Kidney (tissue), 14 donors: ENCODE data around the gene AUTS2. TPM values are rescaled to one million over a fixed set of nuclear protein-coding genes. Genes with fewer than 3 reads are reported as not detected.
A peak's percentile ranks its signal among the peaks of the same experiment; 100 is the strongest.

Source experiments
- DNase-seq, 5 donors: peaks; one replicate each; pipeline ENCODE4 v3.0.0-alpha.2; 2013 to 2020
- FAIRE-seq: peaks from 2 replicates; lab custom pipeline; 2012; peaks lifted over from hg19 to GRCh38; lab: Jason Lieb, UNC
- H3K27ac ChIP-seq, 2 donors: one replicate each; pipeline ENCODE4 v1.7.0; 2013; ENCODE audit warnings: low read depth in 2 of 2, low read length in 2 of 2, inconsistent platforms in 1 of 2
- H3K27me3 ChIP-seq: one replicate; pipeline ENCODE4 v1.7.1; 2013; ENCODE audit warnings: low read length, inconsistent platforms; ENCODE audit not compliant: control insufficient read depth, insufficient read depth
- H3K36me3 ChIP-seq, 3 donors: one replicate each; pipeline versions ENCODE4 v1.7.0 to v1.7.1; 2013; ENCODE audit warnings: low read length in 3 of 3, control low read depth in 1 of 3, inconsistent platforms in 1 of 3; ENCODE audit not compliant: insufficient read depth in 3 of 3, control insufficient read depth in 2 of 3
- H3K4me1 ChIP-seq, 3 donors: one replicate each; pipeline versions ENCODE4 v1.7.0 to v1.7.1; 2013; ENCODE audit warnings: low read length in 3 of 3, inconsistent platforms in 1 of 3, low read depth in 1 of 3; ENCODE audit not compliant: control insufficient read depth in 2 of 3, insufficient read depth in 2 of 3
- H3K4me3 ChIP-seq, 3 donors: one replicate each; pipeline versions ENCODE4 v1.7.0 to v1.8.1; 2013; ENCODE audit warnings: low read length in 3 of 3, control low read depth in 1 of 3, inconsistent platforms in 1 of 3
- H3K9ac ChIP-seq, 3 donors: one replicate each; pipeline versions ENCODE4 v1.7.0 to v1.7.1; 2013; ENCODE audit warnings: low read length in 3 of 3, control low read depth in 1 of 3, inconsistent platforms in 1 of 3
- H3K9me3 ChIP-seq, 3 donors: one replicate each; pipeline versions ENCODE4 v1.7.0 to v1.7.1; 2013; ENCODE audit warnings: low read length in 3 of 3, control low read depth in 1 of 3, inconsistent platforms in 1 of 3; ENCODE audit not compliant: control insufficient read depth in 2 of 3, insufficient read depth in 1 of 3
- intact Hi-C: fragments of 100-400 bp; cut with DNase I; formaldehyde crosslinking; loops from one replicate; pipeline ENCODE4 v1.11.1; 2022
- polyA plus RNA-seq: library from polyadenylated mRNA; stranded (reverse); fragments of 350-450 nt; fragmentation: Illumina TruSeq; extraction: RNeasy Lipid Tissue Mini Kit (QIAGEN cat#74804); gene quantifications from one replicate; pipeline ENCODE4 v1.2.3, GENCODE V29; 2014; ENCODE audit warnings: low read depth, low replicate concordance; ENCODE audit not compliant: insufficient read depth
- total RNA-seq: library from RNA; stranded (reverse); fragmentation: NEBNext Ultra II Directional; extraction: Animal tissue kit (Norgen Biotek cat#: 25700); gene quantifications from one replicate; pipeline ENCODE4 v1.2.1, GENCODE V29; 2021
- TF ChIP-seq, protein P1 (sequence below): IDR thresholded peaks from 3 replicates; pipeline ENCODE4 v1.5.1; 2012; ENCODE audit warnings: mild to moderate bottlenecking, moderate library complexity, borderline replicate concordance; ENCODE audit not compliant: insufficient read depth; ENCODE audit errors: extremely low read depth
- donor health status: control.
- donor health status: control.
- donor health status: control.
- donor health status: control.
- donor health status: control.
- donor health status: DM: yes; HTN: yes; CAD: no.
- donor health status: Normal renal cell carcinoma (clear cell type).

AUTS2 gene
- total and polyA plus RNA-seq, 2 donors from 2014 or later = 5.2 to 33.8 TPM

DNA sequence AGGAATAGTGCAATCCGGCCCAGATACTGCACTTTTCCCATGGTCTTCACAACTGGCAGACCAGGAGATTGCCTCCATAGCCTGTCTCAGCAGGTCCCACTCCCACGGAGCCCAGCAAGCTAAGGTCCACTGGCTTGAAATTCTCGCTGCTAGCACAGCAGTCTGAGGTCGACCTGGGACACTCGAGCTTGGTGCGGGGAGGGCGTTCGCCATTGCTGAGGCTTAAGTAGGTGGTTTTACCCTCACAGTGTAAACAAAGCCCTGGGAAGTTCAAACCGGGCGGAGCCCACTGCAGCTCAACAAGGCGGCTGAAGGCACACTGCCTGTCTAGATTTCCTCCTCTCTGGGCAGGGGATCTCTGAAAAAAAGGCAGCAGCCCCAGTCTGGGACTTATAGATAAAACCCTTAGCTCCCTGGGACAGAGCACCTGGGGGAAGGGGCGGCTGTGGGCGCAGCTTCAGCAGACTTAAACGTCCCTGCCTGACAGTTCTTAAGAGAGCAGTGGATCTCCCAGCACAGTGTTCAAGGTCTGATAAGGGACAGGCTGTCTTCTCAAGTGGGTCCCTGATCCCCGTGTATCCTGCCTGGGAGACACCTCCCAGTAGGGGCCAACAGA lies 1240.1 kb downstream of the AUTS2 start:
- Histone ChIP-seq H3K36me3 (no peaks in the 10 kb centered on the region), H3K27ac (no peak overlapping the region), H3K4me3 (no peak overlapping the region), H3K9ac (no peak overlapping the region), H3K4me1 (no peaks in the 10 kb centered on the region), H3K27me3 (no peaks in the 10 kb centered on the region), H3K9me3 (no peaks in the 10 kb centered on the region)
- DNase-seq = peak in 1 of 5 donors; percentile 10
- TF ChIP-seq, protein P1, sequence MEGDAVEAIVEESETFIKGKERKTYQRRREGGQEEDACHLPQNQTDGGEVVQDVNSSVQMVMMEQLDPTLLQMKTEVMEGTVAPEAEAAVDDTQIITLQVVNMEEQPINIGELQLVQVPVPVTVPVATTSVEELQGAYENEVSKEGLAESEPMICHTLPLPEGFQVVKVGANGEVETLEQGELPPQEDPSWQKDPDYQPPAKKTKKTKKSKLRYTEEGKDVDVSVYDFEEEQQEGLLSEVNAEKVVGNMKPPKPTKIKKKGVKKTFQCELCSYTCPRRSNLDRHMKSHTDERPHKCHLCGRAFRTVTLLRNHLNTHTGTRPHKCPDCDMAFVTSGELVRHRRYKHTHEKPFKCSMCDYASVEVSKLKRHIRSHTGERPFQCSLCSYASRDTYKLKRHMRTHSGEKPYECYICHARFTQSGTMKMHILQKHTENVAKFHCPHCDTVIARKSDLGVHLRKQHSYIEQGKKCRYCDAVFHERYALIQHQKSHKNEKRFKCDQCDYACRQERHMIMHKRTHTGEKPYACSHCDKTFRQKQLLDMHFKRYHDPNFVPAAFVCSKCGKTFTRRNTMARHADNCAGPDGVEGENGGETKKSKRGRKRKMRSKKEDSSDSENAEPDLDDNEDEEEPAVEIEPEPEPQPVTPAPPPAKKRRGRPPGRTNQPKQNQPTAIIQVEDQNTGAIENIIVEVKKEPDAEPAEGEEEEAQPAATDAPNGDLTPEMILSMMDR = no peak
- no peak for FAIRE-seq
- intact Hi-C loops = no loop called here
